Testis (tissue), 3 donors: ENCODE data around the gene POLE2. TPM values are rescaled to one million over a fixed set of nuclear protein-coding genes. Genes with fewer than 3 reads are reported as not detected.
A peak's percentile ranks its signal among the peaks of the same experiment; 100 is the strongest.

ENCODE experiments used
- DNase-seq: peaks from one replicate; pipeline ENCODE4 v3.0.0-alpha.2; 2019
- H3K27ac ChIP-seq, 2 donors: fragments of 200-600 bp; sonication (generic); one replicate each; pipeline ENCODE4 v1.5.1; 2019
- H3K27me3 ChIP-seq: fragments of 200-600 bp; sonication (generic); one replicate; pipeline ENCODE4 v1.5.1; 2019
- H3K36me3 ChIP-seq: fragments of 200-600 bp; sonication (generic); one replicate; pipeline ENCODE4 v1.5.1; 2017; ENCODE audit warnings: low read depth; ENCODE audit errors: missing control alignments
- H3K4me1 ChIP-seq: fragments of 200-600 bp; sonication (generic); one replicate; pipeline ENCODE4 v1.5.1; 2019
- H3K4me3 ChIP-seq, 2 donors: fragments of 200-600 bp; sonication (generic); one replicate each; pipeline ENCODE4 v1.5.1; 2017 to 2019
- H3K9me3 ChIP-seq: fragments of 200-600 bp; sonication (generic); one replicate; pipeline ENCODE4 v1.5.1; 2017
- POLR2A ChIP-seq: fragments of 450-650 bp; IDR thresholded peaks from one replicate; pipeline ENCODE4 v1.6.1; 2017; ENCODE audit warnings: antibody characterized with exemption, mild to moderate bottlenecking, moderate library complexity
- WGBS, 2 donors: methylation state at CpG; one replicate each; pipeline ENCODE4 v1.1.5; 2018; 5-methylcytosine and 5-hydroxymethylcytosine counted together
- intact Hi-C: fragments of 100-400 bp; cut with DNase I; formaldehyde crosslinking; loops from one replicate; pipeline ENCODE4 v1.15.1; 2023; ENCODE audit warnings: low total_unique reads
- polyA plus RNA-seq: library from polyadenylated mRNA; stranded (reverse); fragments of 350-450 nt; fragmentation: Illumina TruSeq; extraction: RNeasy Lipid Tissue Mini Kit (QIAGEN cat#74804); gene quantifications from one replicate; pipeline ENCODE4 v1.2.3, GENCODE V29; 2014; ENCODE audit warnings: low read depth, low replicate concordance; ENCODE audit not compliant: insufficient read depth
- total RNA-seq, 2 donors: library from RNA; depleted of rRNA; stranded (reverse); fragments of >200 nt; gene quantifications; one replicate each; pipeline ENCODE4 v1.2.3, GENCODE V29; 2016
- TF ChIP-seq, protein P1 (sequence below), 3 experiments: fragments of 450-650 bp in 2 of 3; fragments of 200-600 bp in 1 of 3; sonication (generic) in 1 of 3; IDR thresholded peaks; one replicate each; pipeline ENCODE4 v1.5.1; 2016 to 2019; ENCODE audit warnings: antibody characterized with exemption in 3 of 3, mild to moderate bottlenecking in 2 of 3, moderate library complexity in 1 of 3

The POLE2 gene
- total and polyA plus RNA-seq, 3 donors from 2014 or later = 8.2 to 13.4 (median 9.0) TPM

DNA sequence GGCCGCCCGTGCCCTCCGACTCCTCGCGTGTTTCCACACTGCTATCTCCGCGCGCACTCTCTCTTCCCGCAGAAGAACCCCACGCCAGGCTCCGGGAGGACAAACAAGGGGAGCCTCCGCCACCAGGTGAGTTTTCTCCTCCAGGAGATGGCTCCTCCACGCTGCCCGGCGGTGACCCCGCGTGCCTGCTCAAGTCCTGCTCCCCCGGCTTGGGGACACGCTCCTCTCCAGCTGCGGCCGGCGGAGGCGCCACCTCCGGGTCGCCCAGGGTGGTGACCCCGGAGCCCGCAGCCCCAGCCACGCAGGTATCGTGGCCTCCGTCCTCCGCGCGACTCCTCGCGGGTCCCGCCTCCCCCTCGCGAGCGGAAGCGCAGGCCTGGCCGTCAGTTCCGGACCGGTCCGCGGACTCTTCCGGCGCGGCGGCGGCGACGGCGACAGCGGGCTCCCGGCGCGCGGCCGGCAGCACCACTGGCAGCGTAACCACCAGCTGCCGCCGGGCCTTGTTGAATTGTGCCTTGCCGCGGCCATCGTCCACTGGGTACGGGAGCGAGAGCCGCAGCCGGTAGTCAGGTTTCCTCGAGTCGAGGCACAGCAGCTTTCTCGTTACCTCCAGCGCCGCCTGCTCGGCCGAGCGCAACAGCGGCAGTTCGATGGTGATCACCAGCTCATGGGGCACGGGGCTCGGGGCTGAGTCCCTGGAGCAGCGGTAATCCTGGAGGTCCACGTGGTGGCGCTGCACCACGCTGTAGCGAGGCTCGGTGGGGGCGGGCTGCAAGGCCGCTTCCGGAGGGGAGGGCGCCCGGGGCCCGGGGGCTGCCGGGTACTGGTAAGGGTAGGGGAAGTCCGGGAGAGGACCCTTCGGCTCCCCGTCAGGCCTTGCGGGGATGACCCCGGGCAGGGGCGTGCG is 54.1 kb downstream of the POLE2 start:
- H3K27ac ChIP-seq = peak overlapping the region; percentile 96
- TF ChIP-seq POLR2A = no peak
- TF ChIP-seq, protein P1, sequence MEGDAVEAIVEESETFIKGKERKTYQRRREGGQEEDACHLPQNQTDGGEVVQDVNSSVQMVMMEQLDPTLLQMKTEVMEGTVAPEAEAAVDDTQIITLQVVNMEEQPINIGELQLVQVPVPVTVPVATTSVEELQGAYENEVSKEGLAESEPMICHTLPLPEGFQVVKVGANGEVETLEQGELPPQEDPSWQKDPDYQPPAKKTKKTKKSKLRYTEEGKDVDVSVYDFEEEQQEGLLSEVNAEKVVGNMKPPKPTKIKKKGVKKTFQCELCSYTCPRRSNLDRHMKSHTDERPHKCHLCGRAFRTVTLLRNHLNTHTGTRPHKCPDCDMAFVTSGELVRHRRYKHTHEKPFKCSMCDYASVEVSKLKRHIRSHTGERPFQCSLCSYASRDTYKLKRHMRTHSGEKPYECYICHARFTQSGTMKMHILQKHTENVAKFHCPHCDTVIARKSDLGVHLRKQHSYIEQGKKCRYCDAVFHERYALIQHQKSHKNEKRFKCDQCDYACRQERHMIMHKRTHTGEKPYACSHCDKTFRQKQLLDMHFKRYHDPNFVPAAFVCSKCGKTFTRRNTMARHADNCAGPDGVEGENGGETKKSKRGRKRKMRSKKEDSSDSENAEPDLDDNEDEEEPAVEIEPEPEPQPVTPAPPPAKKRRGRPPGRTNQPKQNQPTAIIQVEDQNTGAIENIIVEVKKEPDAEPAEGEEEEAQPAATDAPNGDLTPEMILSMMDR (IDR thresholded peaks at IDR 0.05) = peak; percentile 75 to 85 (median 78)
- WGBS, 2 donors = 0% methylated on average over 12 to 76 of the region's 101 CpGs
- H3K4me3 ChIP-seq = peak overlapping the region; percentile 95 to 99
- peak; percentile 95 for DNase-seq
- no peaks in the 10 kb centered on the region for H3K27me3 ChIP-seq
- H3K9me3 ChIP-seq = no peaks in the 10 kb centered on the region
- no peaks in the 10 kb centered on the region for H3K36me3 ChIP-seq
- peaks cover 19% of the 10 kb centered on the region for H3K4me1 ChIP-seq
- intact Hi-C loops = loop anchor here (5.0 kb wide), 1 partner anchor 133 kb away; the partner anchor contains the start of gene KLHDC2

DNA sequence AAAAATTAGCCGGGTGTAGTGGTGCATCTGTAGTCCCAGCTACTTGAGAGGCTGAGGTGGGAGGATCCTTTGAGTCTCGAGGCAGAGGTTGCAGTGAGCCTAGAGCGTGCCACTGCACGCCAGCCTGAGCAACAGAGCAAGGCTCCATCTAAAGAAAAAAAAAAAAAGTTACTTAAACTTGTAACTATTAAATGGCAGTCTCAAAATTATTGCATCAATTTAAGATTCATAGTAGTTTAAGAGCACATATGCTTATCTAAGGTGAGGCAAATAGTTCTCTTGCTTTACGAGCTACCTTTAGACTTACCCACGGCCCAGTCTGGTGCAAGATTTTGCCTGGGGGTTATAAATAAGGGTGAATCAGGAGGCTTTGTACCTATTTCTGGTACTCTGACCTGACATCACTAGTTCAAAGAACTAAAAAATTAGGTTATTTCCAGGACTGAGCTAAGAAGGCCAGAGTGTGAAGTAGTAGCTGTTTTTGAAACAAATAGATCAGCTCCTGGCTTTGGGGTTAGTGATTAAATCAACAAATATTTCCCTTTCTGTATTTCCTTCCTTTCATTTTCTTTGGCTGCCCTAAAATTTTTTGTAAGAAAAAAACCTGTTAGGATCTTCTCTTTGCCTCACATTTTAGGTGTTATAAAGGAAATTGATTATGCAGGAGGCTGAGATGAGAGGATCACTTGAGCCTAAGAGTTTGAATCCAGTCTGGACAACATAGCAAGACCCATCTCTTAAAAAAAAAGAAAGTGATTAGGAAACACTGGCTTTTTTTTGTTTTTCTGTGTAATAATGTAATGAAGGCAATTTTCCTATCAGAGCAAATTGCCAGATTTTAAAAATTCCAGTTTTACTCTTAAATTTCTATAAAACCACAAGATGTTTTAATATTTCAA is 63.8 kb downstream of the POLE2 start:
- intact Hi-C loops = no loop called here
- H3K27ac ChIP-seq = peak overlapping the region; percentile 31 to 42

DNA sequence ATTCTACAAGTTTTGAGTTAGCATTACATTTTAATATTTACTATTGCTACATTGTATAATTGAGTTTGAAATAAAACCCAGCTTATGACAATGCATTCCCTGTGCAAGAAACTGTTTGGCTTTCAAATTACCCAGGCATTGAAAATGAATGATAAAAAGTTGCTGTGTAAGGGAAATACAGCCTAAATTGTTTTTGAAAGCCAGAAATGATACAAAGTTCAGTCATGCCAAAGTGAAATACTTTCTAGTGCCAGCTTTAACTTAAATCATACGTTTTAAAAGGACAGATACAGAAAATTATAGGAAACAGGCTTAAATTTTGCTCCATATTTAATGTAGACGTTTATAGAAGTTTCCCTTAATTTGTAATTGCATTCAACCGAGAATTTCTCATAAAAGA is 64.6 kb downstream of the POLE2 start:
- H3K27ac ChIP-seq = peak overlapping the region; percentile 31 to 42
- intact Hi-C loops = no loop called here
- peak overlapping the region in 1 of 2 donors; percentile 8 for H3K4me3 ChIP-seq
- WGBS, 2 donors = 34 to 46% methylated on average over 3 of the region's 3 CpGs
- H3K27me3 ChIP-seq = no peaks in the 10 kb centered on the region
- DNase-seq = no peak
- TF ChIP-seq POLR2A = no peak
- TF ChIP-seq, protein P1 (IDR thresholded peaks at IDR 0.05) = no peak
- H3K36me3 ChIP-seq = no peaks in the 10 kb centered on the region
- no peaks in the 10 kb centered on the region for H3K9me3 ChIP-seq
- H3K4me1 ChIP-seq = peaks cover 25% of the 10 kb centered on the region

More for the DNA sequence above, 63.8 kb downstream of the POLE2 start:
- no peak for DNase-seq
- no peaks in the 10 kb centered on the region for H3K9me3 ChIP-seq
- peak overlapping the region in 1 of 2 donors; percentile 8 for H3K4me3 ChIP-seq
- peaks cover 25% of the 10 kb centered on the region for H3K4me1 ChIP-seq
- no peaks in the 10 kb centered on the region for H3K36me3 ChIP-seq
- TF ChIP-seq POLR2A = no peak
- TF ChIP-seq, protein P1 (IDR thresholded peaks at IDR 0.05) = no peak
- WGBS, 2 donors = 61 to 62% methylated on average over 6 of the region's 6 CpGs
- H3K27me3 ChIP-seq = no peaks in the 10 kb centered on the region

DNA sequence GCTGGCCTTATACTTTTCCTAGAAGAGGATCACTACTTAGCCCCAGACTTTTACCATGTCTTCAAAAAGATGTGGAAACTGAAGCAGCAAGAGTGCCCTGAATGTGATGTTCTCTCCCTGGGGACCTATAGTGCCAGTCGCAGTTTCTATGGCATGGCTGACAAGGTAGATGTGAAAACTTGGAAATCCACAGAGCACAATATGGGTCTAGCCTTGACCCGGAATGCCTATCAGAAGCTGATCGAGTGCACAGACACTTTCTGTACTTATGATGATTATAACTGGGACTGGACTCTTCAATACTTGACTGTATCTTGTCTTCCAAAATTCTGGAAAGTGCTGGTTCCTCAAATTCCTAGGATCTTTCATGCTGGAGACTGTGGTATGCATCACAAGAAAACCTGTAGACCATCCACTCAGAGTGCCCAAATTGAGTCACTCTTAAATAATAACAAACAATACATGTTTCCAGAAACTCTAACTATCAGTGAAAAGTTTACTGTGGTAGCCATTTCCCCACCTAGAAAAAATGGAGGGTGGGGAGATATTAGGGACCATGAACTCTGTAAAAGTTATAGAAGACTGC is 65.9 kb downstream of the POLE2 start:
- intact Hi-C loops = no loop called here
- Histone ChIP-seq H3K27ac (peak overlapping the region; percentile 71 to 94), H3K4me3 (peak overlapping the region; percentile 92 to 93), H3K27me3 (no peaks in the 10 kb centered on the region), H3K9me3 (no peaks in the 10 kb centered on the region), H3K4me1 (peaks cover 25% of the 10 kb centered on the region), H3K36me3 (no peaks in the 10 kb centered on the region)
- no peak for DNase-seq
- 20 to 25% methylated on average over 3 of the region's 3 CpGs for WGBS, 2 donors
- TF ChIP-seq POLR2A = no peak
- TF ChIP-seq, protein P1 (IDR thresholded peaks at IDR 0.05) = no peak
